Omental fat pad (tissue), 4 donors: Measurements from ENCODE around the gene CREB5. TPM values are rescaled to one million over a fixed set of nuclear protein-coding genes. Genes with fewer than 3 reads are reported as not detected.

Experiments
- ATAC-seq: fragments of 150-250 bp; one replicate; pipeline ENCODE4 v1.9.1; 2016; ENCODE audit warnings: mild to moderate bottlenecking, moderate library complexity; ENCODE audit not compliant: low FRiP score
- DNase-seq: peaks from one replicate; pipeline ENCODE4 v3.0.0-alpha.2; 2019; ENCODE audit warnings: low spot score
- total RNA-seq, 4 donors: library from RNA; depleted of rRNA; stranded (reverse); fragments of >200 nt; gene quantifications; one replicate each; pipeline ENCODE4 v1.1.0, GENCODE V29; 2016
- TF ChIP-seq, protein P1 (sequence below), 3 donors: fragments of 450-650 bp; IDR thresholded peaks; one replicate each; pipeline ENCODE4 v1.5.1; 2016 to 2017; ENCODE audit warnings: antibody characterized with exemption in 3 of 3, mild to moderate bottlenecking in 3 of 3, moderate library complexity in 2 of 3

The CREB5 gene
- total RNA-seq, 4 donors from 2014 or later, result 27.9 to 87.0 (median 42.9) TPM

GRCh38 chr7:28738412-28738811 is 326.1 kb downstream of the CREB5 start:
- TF ChIP-seq, protein P1, sequence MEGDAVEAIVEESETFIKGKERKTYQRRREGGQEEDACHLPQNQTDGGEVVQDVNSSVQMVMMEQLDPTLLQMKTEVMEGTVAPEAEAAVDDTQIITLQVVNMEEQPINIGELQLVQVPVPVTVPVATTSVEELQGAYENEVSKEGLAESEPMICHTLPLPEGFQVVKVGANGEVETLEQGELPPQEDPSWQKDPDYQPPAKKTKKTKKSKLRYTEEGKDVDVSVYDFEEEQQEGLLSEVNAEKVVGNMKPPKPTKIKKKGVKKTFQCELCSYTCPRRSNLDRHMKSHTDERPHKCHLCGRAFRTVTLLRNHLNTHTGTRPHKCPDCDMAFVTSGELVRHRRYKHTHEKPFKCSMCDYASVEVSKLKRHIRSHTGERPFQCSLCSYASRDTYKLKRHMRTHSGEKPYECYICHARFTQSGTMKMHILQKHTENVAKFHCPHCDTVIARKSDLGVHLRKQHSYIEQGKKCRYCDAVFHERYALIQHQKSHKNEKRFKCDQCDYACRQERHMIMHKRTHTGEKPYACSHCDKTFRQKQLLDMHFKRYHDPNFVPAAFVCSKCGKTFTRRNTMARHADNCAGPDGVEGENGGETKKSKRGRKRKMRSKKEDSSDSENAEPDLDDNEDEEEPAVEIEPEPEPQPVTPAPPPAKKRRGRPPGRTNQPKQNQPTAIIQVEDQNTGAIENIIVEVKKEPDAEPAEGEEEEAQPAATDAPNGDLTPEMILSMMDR (IDR thresholded peaks at IDR 0.05), result no peak
- DNase-seq (no peak), ATAC-seq (no peak)

DNA sequence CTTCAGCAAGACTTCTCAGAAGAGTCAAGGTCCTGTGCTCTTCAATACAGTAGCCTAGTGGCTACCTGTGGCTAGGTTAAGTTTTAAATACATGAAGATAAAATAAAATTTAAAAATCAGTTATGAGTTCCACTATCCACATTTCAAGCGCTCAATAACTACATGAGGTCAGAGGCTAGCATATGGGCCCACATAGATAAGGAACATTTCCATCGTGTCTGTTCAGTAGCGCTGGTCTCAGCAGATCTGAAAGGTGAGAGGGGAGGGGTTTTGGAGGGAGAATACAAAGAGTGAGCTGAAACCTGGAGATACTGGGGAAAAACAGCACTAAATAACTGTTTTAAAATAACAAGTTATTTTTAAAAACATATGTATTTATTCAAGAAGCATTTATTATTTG is 326.8 kb downstream of the CREB5 start:
- ATAC-seq, result no peak
- TF ChIP-seq, protein P1 (IDR thresholded peaks at IDR 0.05), result no peak
- DNase-seq, result no peak

DNA sequence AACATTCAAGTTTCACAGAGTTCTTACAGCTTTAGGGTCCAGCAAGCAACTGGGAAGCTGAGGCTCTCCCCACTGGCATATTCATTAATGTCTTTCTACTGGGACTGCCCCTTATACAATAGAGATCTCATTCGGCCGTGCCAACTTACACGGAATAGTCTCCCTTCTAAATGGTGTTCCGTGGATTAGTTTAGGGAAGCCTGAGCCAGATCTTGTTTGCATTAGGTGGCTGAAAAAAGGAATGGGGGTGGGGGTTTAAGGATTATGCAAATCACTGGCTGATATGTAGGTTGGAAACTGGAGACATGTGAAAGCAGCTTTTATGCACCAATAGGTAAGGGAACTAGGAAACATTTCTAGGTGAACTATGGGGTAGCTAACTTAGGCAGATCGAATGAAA is 327.5 kb downstream of the CREB5 start:
- DNase-seq (no peak), ATAC-seq (no peak)
- TF ChIP-seq, protein P1 (IDR thresholded peaks at IDR 0.05), result no peak

DNA sequence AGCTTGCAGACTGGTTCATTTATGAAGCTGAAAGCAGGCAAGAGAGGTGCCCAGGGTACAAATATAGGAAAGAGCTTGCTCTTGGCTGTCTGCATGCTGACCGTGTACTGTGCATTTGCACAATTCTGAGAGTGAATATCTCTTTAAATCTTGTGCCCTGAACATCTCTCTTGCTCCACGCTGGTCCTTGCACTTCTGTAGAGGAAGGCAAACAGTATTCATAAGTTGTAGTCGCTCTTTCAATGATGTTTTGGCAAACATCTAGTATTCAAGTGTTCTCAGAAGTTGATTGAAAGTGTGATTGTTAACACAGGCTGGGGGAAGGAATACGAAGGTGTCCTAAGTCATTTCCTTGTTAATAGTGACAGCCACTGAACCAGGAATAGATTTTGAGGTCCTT is 332.6 kb downstream of the CREB5 start:
- ATAC-seq, result no peak
- DNase-seq, result no peak
- TF ChIP-seq, protein P1 (IDR thresholded peaks at IDR 0.05), result no peak

DNA sequence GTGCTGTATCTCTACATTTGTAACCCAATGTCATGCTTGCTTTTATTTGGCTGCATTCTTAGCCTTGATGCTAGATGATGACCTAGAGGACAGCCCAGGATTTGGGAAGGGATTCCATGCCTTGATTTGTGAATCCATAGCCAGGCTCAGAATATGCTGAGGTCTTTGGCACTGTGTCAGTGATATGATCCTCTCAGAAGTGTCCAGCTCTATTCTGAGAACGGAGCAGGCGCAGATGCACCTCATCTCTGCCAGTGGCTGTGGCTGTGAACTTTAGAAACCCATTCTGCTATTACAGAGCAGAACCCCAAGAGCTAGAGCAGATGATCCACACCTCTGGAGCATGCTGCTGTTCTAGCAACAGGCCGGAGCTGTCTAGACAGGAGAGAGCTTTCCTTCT is 333.0 kb downstream of the CREB5 start:
- DNase-seq, result no peak
- ATAC-seq, result no peak
- TF ChIP-seq, protein P1 (IDR thresholded peaks at IDR 0.05), result no peak

GRCh38 chr7:28747404-28747803 is 335.1 kb downstream of the CREB5 start:
- ATAC-seq, result no peak
- DNase-seq, result no peak
- TF ChIP-seq, protein P1 (IDR thresholded peaks at IDR 0.05), result no peak

DNA sequence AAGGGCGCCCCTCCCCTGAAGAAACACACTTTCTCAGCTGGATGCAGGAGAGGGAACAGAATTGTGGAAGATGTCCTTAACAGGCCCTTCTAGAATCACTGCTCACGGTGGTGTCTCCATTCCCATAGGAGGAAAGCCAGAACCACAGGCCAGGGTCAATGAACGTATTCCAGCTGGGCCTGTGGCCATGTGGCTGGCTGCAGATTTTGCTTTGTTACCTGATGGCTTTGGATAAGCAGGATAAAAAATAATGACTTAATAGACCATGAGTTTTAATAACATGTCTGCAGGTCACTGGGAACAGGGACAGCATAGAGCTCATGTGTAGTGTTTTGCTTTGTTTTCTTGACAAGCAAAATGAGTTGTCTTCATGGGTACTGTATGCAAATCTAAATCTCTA is 335.5 kb downstream of the CREB5 start:
- no peak for ATAC-seq
- TF ChIP-seq, protein P1 (IDR thresholded peaks at IDR 0.05), result no peak
- no peak for DNase-seq
